Mesenteric fat pad (tissue), 1 donor: ENCODE data around the gene CXorf65. TPM values are rescaled to one million over a fixed set of nuclear protein-coding genes. Genes with fewer than 3 reads are reported as not detected.

Experiments
- DNase-seq: peaks from one replicate; pipeline ENCODE4 v3.0.0-alpha.2; 2020; ENCODE audit warnings: low spot score
- total RNA-seq: library from RNA; stranded (reverse); fragmentation: NEBNext Ultra II Directional; extraction: Animal tissue kit (Norgen Biotek cat#: 25700); gene quantifications from one replicate; pipeline ENCODE4 v1.2.1, GENCODE V29; 2021
- donor health status: DM: yes; HTN: yes; CAD: no.

CXorf65 gene
- total RNA-seq, 1 donor from 2014 or later: 2.2 TPM

GRCh38 chrX:71107245-71107644 lies 705 bp upstream of the CXorf65 start:
- DNase-seq: no peak

DNA sequence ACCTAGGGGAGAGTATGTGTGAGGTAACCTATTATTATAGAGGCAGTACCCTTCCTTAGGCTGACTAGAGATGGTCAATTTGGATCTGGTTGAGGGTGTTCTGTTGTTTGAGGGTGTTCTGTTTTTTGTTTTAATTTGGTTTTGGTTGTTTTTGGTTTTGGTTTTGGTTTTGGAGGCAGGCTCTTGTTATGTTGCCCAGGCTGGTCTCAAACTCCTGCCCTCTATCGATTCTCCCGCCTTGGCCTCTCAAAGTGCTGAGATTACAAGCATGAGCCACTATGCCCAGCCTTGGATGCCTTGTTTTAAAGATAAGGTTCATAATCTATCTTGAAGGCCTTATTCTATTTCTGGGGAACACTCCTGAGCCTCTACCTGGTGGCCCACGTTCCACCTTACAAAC lies 912 bp downstream of the CXorf65 start:
- no peak for DNase-seq

DNA sequence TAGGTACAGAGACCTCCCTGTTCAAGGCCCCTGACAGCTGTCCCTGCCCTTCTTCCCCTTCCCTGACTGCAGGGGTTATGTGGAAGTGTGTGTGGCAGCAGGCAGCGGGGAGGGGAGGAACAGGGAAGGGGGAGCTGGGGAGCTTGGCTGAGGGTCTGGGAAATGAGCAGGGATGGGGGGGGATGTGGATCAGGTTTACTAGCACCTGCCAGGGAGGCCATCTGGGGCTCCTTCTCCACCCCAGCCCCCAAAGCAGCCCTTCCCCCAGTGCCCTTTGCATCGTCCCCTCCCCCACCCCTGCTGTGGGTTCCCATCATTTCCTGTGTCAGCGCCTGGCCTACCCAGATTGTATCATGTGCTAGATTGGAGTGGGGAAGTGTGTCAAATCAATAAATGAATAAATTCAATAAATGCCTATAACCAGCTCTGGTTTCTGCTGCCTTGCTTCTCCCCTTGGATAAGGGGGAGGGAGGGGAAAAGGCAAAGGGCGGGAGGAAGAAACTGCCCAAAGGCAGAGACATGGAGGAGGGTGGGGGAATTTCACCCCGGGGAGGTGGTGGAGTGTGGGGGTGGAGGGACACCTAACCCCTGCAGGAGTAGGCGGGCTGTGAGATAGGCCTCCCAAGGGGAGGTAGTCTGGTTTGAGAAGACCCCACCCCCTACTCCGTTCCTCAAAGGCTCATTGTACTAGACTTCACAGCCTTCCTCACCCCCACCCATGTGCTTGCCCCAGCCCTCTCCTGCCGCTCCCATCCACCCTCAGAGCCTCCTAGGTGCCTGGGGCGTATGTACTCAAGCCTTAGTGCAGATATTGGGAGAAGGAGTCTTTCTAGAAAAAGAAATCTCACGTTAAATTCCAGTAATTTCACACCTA lies 3.2 kb downstream of the CXorf65 start:
- DNase-seq: no peak

DNA sequence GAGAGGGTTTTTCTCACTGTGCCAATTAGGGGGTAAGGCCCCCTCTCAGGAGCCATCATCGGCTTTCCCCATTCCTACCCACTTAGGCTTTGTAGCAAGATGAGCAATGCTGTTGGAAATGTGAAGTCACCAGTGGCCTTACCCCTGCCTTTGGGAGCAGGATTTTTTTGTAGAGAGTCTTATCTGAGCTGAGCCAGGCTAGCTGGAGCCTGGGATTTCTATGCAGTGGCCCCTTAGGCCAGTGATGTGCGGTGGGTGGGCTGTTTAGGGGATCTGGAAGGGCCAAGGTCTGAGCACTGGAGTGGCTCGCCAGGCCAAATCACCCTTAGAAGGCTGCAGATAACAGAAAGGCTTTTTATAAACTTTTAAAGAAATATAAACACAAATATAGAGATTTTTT lies 4.2 kb downstream of the CXorf65 start:
- DNase-seq: no peak

DNA sequence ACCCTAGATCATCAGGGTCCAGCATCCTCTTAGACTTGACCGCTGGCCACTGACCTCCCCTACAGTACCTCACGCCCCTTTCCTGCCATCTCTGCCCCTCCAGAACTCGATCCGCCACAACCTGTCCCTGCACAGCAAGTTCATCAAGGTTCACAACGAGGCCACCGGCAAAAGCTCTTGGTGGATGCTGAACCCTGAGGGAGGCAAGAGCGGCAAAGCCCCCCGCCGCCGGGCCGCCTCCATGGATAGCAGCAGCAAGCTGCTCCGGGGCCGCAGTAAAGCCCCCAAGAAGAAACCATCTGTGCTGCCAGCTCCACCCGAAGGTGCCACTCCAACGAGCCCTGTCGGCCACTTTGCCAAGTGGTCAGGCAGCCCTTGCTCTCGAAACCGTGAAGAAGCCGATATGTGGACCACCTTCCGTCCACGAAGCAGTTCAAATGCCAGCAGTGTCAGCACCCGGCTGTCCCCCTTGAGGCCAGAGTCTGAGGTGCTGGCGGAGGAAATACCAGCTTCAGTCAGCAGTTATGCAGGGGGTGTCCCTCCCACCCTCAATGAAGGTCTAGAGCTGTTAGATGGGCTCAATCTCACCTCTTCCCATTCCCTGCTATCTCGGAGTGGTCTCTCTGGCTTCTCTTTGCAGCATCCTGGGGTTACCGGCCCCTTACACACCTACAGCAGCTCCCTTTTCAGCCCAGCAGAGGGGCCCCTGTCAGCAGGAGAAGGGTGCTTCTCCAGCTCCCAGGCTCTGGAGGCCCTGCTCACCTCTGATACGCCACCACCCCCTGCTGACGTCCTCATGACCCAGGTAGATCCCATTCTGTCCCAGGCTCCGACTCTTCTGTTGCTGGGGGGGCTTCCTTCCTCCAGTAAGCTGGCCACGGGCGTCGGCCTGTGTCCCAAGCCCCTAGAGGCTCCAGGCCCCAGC lies 5.7 kb downstream of the CXorf65 start:
- DNase-seq: no peak

DNA sequence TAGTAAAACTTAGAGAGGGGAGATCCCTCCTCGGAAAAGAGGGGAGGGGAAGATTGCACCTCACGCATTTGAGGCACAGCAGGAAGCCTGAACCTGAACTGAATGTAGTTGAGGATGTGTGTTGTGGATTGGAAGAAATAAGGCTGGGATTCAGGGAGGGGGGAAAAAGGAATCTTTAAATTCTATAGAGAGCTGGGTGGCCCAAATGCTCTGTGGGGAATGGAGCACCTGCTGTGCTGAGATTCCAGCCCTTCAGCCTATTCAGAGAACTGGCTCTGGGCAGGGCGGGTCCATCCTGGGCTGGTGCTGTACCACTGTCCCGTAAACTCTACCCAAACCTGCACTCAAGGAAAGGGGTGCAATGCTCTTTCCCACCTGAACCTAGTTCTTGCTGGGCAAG lies 6.8 kb downstream of the CXorf65 start:
- DNase-seq: no peak

- DNase-seq: peak; percentile 20
These were observed 7.5 kb downstream of the CXorf65 start for GRCh38 chrX:71098951-71099506.

DNA sequence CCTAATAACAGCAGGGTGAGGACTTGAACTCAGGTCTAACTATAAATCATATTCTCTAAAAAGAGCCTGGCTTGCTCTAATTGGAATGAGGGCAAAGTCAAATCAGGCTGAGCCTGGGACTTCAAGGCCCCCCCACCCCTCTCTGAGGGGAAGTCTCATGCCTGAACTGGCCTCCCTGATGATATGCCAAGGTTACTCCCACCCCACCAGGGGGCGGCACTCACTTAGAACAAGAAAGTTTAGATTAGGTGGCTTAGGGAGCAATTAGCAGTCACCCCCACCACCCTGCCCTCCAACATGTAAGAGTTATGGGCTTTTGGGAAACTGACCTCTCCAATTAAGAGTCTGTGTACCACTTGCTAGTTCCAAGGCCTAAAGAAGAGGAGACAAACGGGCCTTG lies 8.2 kb downstream of the CXorf65 start:
- peak; percentile 49 for DNase-seq

- DNase-seq: no peak
These were observed 9.8 kb downstream of the CXorf65 start for GRCh38 chrX:71096760-71097032.

GRCh38 chrX:71095981-71096759 lies 10.4 kb downstream of the CXorf65 start:
- no peak for DNase-seq

DNA sequence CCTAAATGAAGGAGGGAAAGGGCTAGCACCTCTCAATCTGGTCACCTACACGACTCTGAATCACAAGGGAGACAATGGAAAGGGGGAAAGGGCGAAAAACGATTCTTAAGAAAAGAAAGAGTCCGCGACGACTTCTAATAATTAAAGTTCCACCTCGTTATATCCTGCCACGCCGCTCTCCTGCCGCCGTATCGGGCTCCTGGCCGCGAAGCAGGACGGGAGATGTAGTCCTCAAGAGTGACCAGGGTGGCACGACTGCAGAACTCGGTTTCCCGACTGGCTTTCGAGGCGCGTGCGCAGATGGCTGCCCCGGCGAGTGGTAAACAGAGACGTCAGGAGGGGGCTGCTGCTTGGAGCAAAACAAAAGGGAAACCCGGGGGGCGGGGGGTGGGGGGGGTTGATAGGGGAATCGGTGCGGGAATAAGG lies 11.0 kb downstream of the CXorf65 start, which contains the start of gene FOXO4:
TSS of gene FOXO4 (plus strand) at position 297 of the 426 bp plus-strand sequence. CDS start 678 bp downstream, outside the sequence.
- peak; percentile 95 for DNase-seq

DNA sequence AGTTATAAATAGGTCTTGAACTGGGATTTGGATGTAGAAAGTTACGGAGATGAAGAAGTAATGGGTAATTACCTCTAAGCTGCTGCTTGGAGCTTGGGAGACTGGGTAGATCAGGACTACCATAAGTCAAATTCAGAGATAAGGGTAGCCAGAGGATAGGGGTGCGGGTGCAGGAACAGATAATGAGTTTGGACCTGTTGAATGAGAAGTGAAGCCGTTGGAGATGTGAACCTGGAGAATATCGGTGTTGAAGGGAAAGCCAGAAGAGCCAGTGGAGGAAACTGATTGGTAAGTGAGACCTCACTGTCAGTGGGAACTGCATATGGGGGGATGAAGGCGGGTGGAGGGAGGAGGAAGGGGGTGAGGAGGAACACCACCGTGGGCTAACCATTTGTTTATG lies 11.5 kb downstream of the CXorf65 start:
- no peak for DNase-seq

GRCh38 chrX:71091263-71091662 lies 15.3 kb downstream of the CXorf65 start:
- DNase-seq: no peak

DNA sequence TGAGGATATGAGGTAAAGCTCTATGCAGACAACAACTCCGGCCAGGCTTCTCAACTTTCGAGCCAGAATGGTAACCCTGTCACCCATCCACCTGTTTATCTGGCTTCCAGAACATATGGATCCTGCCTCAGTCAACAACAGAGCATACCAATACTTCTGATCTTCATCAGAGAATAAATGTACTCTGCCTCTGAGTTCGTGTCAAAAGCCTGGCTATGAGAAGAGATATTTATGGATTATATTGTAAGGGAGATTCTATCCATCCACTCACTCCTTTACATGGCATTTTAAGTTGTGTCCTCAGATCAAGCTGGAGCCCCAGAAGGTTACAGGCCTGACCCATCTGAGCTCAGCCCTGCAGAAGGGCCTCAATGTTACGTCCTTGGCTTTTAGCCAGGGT lies 20.6 kb downstream of the CXorf65 start:
- DNase-seq: no peak

- DNase-seq: no peak
These were observed 23.7 kb downstream of the CXorf65 start for GRCh38 chrX:71082822-71083221.

GRCh38 chrX:71082124-71082647 lies 24.4 kb downstream of the CXorf65 start:
- DNase-seq: no peak

DNA sequence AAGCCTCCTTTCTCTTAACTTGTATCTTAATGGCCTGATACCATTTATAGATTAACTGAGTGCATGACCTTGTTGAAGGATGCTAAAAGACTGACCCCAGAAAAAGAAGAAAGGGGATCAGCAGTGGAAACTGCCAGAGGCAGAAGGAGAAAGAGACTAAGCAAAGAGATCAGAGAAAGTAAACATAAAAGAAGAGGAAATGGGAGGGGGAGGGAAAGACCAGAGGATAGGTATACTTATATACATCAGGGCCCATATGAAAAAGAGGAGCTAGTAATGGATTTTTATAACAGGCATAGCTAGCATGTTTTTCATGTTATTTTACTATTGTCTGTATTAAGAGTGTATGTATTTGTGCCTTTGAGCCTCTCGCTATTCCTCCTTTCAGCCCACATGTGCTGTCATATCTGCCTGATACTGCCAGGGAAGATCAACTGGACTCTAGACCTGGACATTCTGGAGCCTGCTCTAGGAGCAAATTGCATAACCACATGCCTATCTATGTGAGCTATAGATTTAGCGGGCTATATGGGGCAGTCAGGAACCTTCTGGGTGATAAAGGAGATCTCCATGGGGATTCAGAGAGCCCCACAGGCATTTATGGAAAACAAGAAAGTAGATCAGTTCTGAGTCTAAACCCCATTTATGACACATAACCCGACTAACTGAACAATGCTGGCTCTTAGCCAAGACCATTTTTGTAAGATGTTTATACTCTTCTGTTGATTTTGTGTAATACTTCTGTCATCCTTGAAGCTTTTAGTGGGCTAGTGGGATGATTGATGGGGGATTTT lies 25.0 kb downstream of the CXorf65 start:
- DNase-seq: no peak

DNA sequence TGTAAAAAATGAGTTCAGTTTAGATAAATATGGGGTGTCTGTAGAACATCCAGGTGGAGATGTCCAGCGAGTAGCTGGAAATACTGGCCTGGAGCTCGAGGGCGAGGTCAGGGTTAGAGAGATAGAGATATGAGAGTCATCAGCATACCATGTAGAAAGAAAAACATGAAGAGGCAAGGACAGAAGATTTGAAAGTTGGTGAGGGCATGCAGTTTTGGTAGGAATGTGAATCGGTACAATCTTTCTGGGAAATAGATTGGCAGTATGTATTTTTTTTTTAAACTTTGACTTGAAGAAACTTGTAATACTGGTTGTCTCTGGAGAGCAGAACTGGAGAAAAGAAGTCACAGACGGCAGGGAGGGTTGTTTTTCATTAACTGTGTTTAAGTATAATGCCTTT lies 36.0 kb downstream of the CXorf65 start:
- DNase-seq: no peak

GRCh38 chrX:71068044-71068918 lies 38.3 kb downstream of the CXorf65 start, which contains the start of gene SNX12:
Gene SNX12, minus strand, starts transcription at chrX:71068334. Its CDS starts 28 bp downstream, at chrX:71068306.
- peak; percentile 94 for DNase-seq
